Gastroesophageal sphincter (tissue), 4 donors: ENCODE results near the gene KIF26A. TPM values are rescaled to one million over a fixed set of nuclear protein-coding genes. Genes with fewer than 3 reads are reported as not detected.

Experiments
- ATAC-seq: fragments of 150-250 bp; one replicate; pipeline ENCODE4 v1.9.1; 2016; ENCODE audit warnings: mild to moderate bottlenecking, moderate library complexity
- H3K27ac ChIP-seq, 4 donors: fragments of 200-600 bp; sonication (generic) in 3 of 4; 1 replicate in 3 of 4; 2 replicates in 1 of 4; pipeline ENCODE4 v1.5.1; 2016 to 2019
- H3K27me3 ChIP-seq: fragments of 200-600 bp; sonication (generic); one replicate; pipeline ENCODE4 v1.5.1; 2019
- H3K36me3 ChIP-seq, 2 donors: fragments of 200-600 bp; sonication (generic); one replicate each; pipeline ENCODE4 v1.5.1; 2019; ENCODE audit warnings: control low read depth in 1 of 2
- H3K4me1 ChIP-seq, 3 donors: fragments of 200-600 bp; sonication (generic); 1 replicate in 2 of 3; 2 replicates in 1 of 3; pipeline ENCODE4 v1.5.1; 2016 to 2019; ENCODE audit warnings: control low read depth in 2 of 3
- H3K4me3 ChIP-seq, 2 donors: fragments of 200-600 bp; sonication (generic); one replicate each; pipeline ENCODE4 v1.5.1; 2019; ENCODE audit warnings: mild to moderate bottlenecking in 1 of 2, moderate library complexity in 1 of 2
- H3K9me3 ChIP-seq, 3 donors: fragments of 200-600 bp; sonication (generic); one replicate each; pipeline ENCODE4 v1.5.1; 2017 to 2019; ENCODE audit warnings: control low read depth in 2 of 3
- CTCF ChIP-seq, 4 experiments: fragments of 200-600 bp in 2 of 4; fragments of 450-650 bp in 2 of 4; sonication (generic) in 1 of 4; IDR thresholded peaks; one replicate each; pipeline ENCODE4 v1.5.1; 2017 to 2019; ENCODE audit warnings: antibody characterized with exemption in 4 of 4, mild to moderate bottlenecking in 2 of 4, moderate library complexity in 2 of 4
- EP300 ChIP-seq: sonication (generic); formaldehyde crosslinking; IDR thresholded peaks from one replicate; pipeline ENCODE4 v1.6.1; 2017; ENCODE audit warnings: antibody characterized with exemption, mild to moderate bottlenecking
- POLR2A ChIP-seq, 2 donors: fragments of 450-650 bp; IDR thresholded peaks; one replicate each; pipeline ENCODE4 v1.6.1; 2017; ENCODE audit warnings: antibody characterized with exemption in 2 of 2, mild to moderate bottlenecking in 2 of 2, moderate library complexity in 1 of 2
- POLR2AphosphoS5 ChIP-seq: sonication (generic); formaldehyde crosslinking; IDR thresholded peaks from one replicate; pipeline ENCODE4 v1.6.1; 2017; ENCODE audit warnings: antibody characterized with exemption
- WGBS, 2 donors: methylation state at CpG; one replicate each; pipeline ENCODE4 v1.1.5; 2018; ENCODE audit warnings: low coverage in 1 of 2; 5-methylcytosine and 5-hydroxymethylcytosine counted together
- total RNA-seq, 4 donors: library from RNA; depleted of rRNA; stranded (reverse); fragments of >200 nt; gene quantifications; one replicate each; pipeline ENCODE4 v1.1.0, GENCODE V29; 2016

The KIF26A gene
- total RNA-seq, 4 donors from 2014 or later, result 2.2 to 6.9 (median 2.9) TPM

- Histone ChIP-seq H3K4me1 (no peaks in the 10 kb centered on the region), H3K36me3 (no peaks in the 10 kb centered on the region), H3K27ac (no peak overlapping the region), H3K9me3 (no peaks in the 10 kb centered on the region), H3K4me3 (no peak overlapping the region), H3K27me3 (peaks cover 6% of the 10 kb centered on the region)
- no CpG with 5 or more reads among the region's 9 CpGs for WGBS, 2 donors
- ATAC-seq, result no peak
- no peak for TF ChIP-seq POLR2AphosphoS5
- no peak for TF ChIP-seq POLR2A (IDR thresholded peaks at IDR 0.05)
- TF ChIP-seq CTCF (IDR thresholded peaks at IDR 0.05), result no peak
- no peak for TF ChIP-seq EP300
These were observed 24.1 kb downstream of the KIF26A start for GRCh38 chr14:104162495-104162894.

GRCh38 chr14:104163541-104163940 is 25.2 kb downstream of the KIF26A start:
- Histone ChIP-seq H3K4me1 (no peaks in the 10 kb centered on the region), H3K4me3 (no peak overlapping the region), H3K27ac (no peak overlapping the region), H3K9me3 (no peaks in the 10 kb centered on the region), H3K27me3 (peaks cover 15% of the 10 kb centered on the region), H3K36me3 (no peaks in the 10 kb centered on the region)
- no peak for TF ChIP-seq EP300
- no peak for TF ChIP-seq POLR2AphosphoS5
- TF ChIP-seq POLR2A (IDR thresholded peaks at IDR 0.05), result no peak
- WGBS, 2 donors, result 60% methylated on average over 1 of the region's 21 CpGs; no CpG with 5 or more reads in 1 of the 2 donors
- no peak for ATAC-seq

- Histone ChIP-seq H3K27ac (no peak overlapping the region), H3K4me3 (no peak overlapping the region), H3K36me3 (no peaks in the 10 kb centered on the region), H3K27me3 (peaks cover 20% of the 10 kb centered on the region), H3K9me3 (no peaks in the 10 kb centered on the region), H3K4me1 (no peaks in the 10 kb centered on the region)
- ATAC-seq, result no peak
- no CpG with 5 or more reads among the region's 23 CpGs for WGBS, 2 donors
- no peak for TF ChIP-seq CTCF (IDR thresholded peaks at IDR 0.05)
- no peak for TF ChIP-seq EP300
- no peak for TF ChIP-seq POLR2AphosphoS5
- TF ChIP-seq POLR2A (IDR thresholded peaks at IDR 0.05), result no peak
These were observed 25.7 kb downstream of the KIF26A start for GRCh38 chr14:104164041-104164440.

GRCh38 chr14:104164512-104164911 is 26.1 kb downstream of the KIF26A start:
- H3K27ac ChIP-seq, result no peak overlapping the region
- WGBS, 2 donors, result 70 to 87% methylated on average over 5 to 9 of the region's 9 CpGs
- H3K4me3 ChIP-seq, result no peak overlapping the region
- no peaks in the 10 kb centered on the region for H3K9me3 ChIP-seq
- no peaks in the 10 kb centered on the region for H3K36me3 ChIP-seq
- TF ChIP-seq POLR2AphosphoS5, result no peak
- no peak for TF ChIP-seq POLR2A (IDR thresholded peaks at IDR 0.05)
- TF ChIP-seq EP300, result no peak
- no peak for TF ChIP-seq CTCF (IDR thresholded peaks at IDR 0.05)
- H3K27me3 ChIP-seq, result peaks cover 25% of the 10 kb centered on the region
- no peaks in the 10 kb centered on the region for H3K4me1 ChIP-seq
- ATAC-seq, result no peak

- H3K9me3 ChIP-seq, result no peaks in the 10 kb centered on the region
- TF ChIP-seq EP300 (no peak), POLR2A (IDR thresholded peaks at IDR 0.05) (no peak), POLR2AphosphoS5 (no peak), CTCF (IDR thresholded peaks at IDR 0.05) (no peak)
- 40% methylated on average over 1 of the region's 18 CpGs; no CpG with 5 or more reads in 1 of the 2 donors for WGBS, 2 donors
- no peaks in the 10 kb centered on the region for H3K4me1 ChIP-seq
- H3K27ac ChIP-seq, result no peak overlapping the region
- no peak for ATAC-seq
- H3K27me3 ChIP-seq, result peaks cover 33% of the 10 kb centered on the region
- H3K4me3 ChIP-seq, result no peak overlapping the region
- no peaks in the 10 kb centered on the region for H3K36me3 ChIP-seq
These were observed 28.3 kb downstream of the KIF26A start for GRCh38 chr14:104166698-104167097.
